Trophoblast cell (in vitro differentiated cells and primary cell): Measurements from ENCODE around the gene FRMPD1.
A peak's percentile ranks its signal among the peaks of the same experiment; 100 is the strongest.

Source experiments
- DNase-seq, 2 donors: peaks; one replicate each; pipeline ENCODE4 v3.0.0-alpha.2; 2016
- H2AFZ ChIP-seq: 2 replicates; pipeline ENCODE4 v1.6.1; 2013; ENCODE audit warnings: low read length, moderate library complexity, mild to moderate bottlenecking; ENCODE audit not compliant: insufficient read depth, poor library complexity
- H2AK5ac ChIP-seq: 2 replicates; pipeline ENCODE4 v1.6.1; 2013; ENCODE audit warnings: mild to moderate bottlenecking, low read length
- H2BK120ac ChIP-seq: 2 replicates; pipeline ENCODE4 v1.6.1; 2013; ENCODE audit warnings: low read length, mild to moderate bottlenecking, moderate library complexity; ENCODE audit not compliant: insufficient read depth, poor library complexity
- H2BK12ac ChIP-seq: 2 replicates; pipeline ENCODE4 v1.6.1; 2013; ENCODE audit warnings: mild to moderate bottlenecking, low read length, moderate library complexity
- H2BK5ac ChIP-seq: 2 replicates; pipeline ENCODE4 v1.6.1; 2013; ENCODE audit warnings: low read length, low read depth, moderate library complexity, mild to moderate bottlenecking; ENCODE audit not compliant: poor library complexity
- H3K14ac ChIP-seq: 2 replicates; pipeline ENCODE4 v1.6.1; 2013; ENCODE audit warnings: mild to moderate bottlenecking, low read length
- H3K18ac ChIP-seq: 2 replicates; pipeline ENCODE4 v1.6.1; 2013; ENCODE audit warnings: mild to moderate bottlenecking, low read length
- H3K23ac ChIP-seq: 2 replicates; pipeline ENCODE4 v1.6.1; 2013; ENCODE audit warnings: low read length
- H3K27ac ChIP-seq: 2 replicates; pipeline ENCODE4 v1.5.1; 2013; ENCODE audit warnings: low read depth, mild to moderate bottlenecking, inconsistent platforms, low read length, moderate library complexity
- H3K27me3 ChIP-seq: 2 replicates; pipeline ENCODE4 v1.6.1; 2013; ENCODE audit warnings: inconsistent platforms, mild to moderate bottlenecking, low read length, moderate library complexity; ENCODE audit not compliant: insufficient read depth
- H3K36me3 ChIP-seq, 2 experiments: 1 replicate in 1 of 2; 2 replicates in 1 of 2; pipeline ENCODE4 v1.6.1; 2013; ENCODE audit warnings: low read length in 2 of 2, mild to moderate bottlenecking in 2 of 2, moderate library complexity in 1 of 2; ENCODE audit not compliant: insufficient read depth in 2 of 2, control insufficient read depth in 1 of 2
- H3K4ac ChIP-seq: 2 replicates; pipeline ENCODE4 v1.6.1; 2013; ENCODE audit warnings: low read depth, mild to moderate bottlenecking, low read length, moderate library complexity
- H3K4me1 ChIP-seq, 2 experiments: 1 replicate in 1 of 2; 2 replicates in 1 of 2; pipeline ENCODE4 v1.6.1; 2013; ENCODE audit warnings: low read length in 2 of 2, mild to moderate bottlenecking in 2 of 2, moderate library complexity in 1 of 2; ENCODE audit not compliant: insufficient read depth in 2 of 2, control insufficient read depth in 1 of 2
- H3K4me2 ChIP-seq: 2 replicates; pipeline ENCODE4 v1.6.1; 2013; ENCODE audit warnings: inconsistent platforms, mild to moderate bottlenecking, low read length, moderate library complexity
- H3K4me3 ChIP-seq: 2 replicates; pipeline ENCODE4 v1.5.1; 2013; ENCODE audit warnings: mild to moderate bottlenecking, low read depth, low read length, inconsistent platforms
- H3K79me1 ChIP-seq: one replicate; pipeline ENCODE4 v1.6.1; 2013; ENCODE audit warnings: low read length
- H3K79me2 ChIP-seq: 2 replicates; pipeline ENCODE4 v1.6.1; 2013; ENCODE audit warnings: low read length, mild to moderate bottlenecking; ENCODE audit not compliant: control insufficient read depth, insufficient read depth, poor library complexity
- H3K9ac ChIP-seq: 2 replicates; pipeline ENCODE4 v1.6.1; 2013; ENCODE audit warnings: mild to moderate bottlenecking, low read length
- H3K9me3 ChIP-seq: 2 replicates; pipeline ENCODE4 v1.6.1; 2013; ENCODE audit warnings: low read depth, mild to moderate bottlenecking, control low read depth, inconsistent platforms, low read length; ENCODE audit not compliant: insufficient read depth
- H4K12ac ChIP-seq: 2 replicates; pipeline ENCODE4 v1.6.1; 2013; ENCODE audit warnings: low read depth, mild to moderate bottlenecking, low read length, moderate library complexity
- H4K8ac ChIP-seq: 2 replicates; pipeline ENCODE4 v1.6.1; 2013; ENCODE audit warnings: low read depth, mild to moderate bottlenecking, low read length, moderate library complexity
- H4K91ac ChIP-seq: one replicate; pipeline ENCODE4 v1.6.1; 2013; ENCODE audit warnings: low read depth, mild to moderate bottlenecking, low read length, moderate library complexity
- WGBS: extraction: QIAGEN DNeasy Blood & Tissue Kit; methylation state at CpG from one replicate; pipeline ENCODE4 v1.1.7; 2013; ENCODE audit warnings: missing lambda C conversion rate; ENCODE audit not compliant: insufficient read length, insufficient coverage; ENCODE audit errors: extremely low coverage; 5-methylcytosine and 5-hydroxymethylcytosine counted together

Gene FRMPD1

DNA sequence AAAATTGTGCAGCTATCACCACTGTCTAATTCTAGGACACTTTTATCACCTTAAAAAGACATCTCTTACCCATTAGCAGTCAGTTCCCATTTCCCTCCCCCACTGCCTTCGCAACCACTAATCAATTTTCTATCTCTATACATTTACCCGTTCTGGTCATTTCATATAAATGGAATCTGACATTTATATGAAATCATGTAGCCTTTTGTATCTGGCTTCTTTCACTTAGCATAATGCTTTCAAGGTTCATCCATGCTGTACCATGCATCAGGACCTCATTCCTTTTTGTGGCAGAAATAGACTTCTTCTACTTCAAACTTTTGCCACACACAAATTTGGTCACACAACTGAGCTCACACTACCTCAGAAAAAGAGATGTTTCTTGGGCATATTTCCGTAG, 32.2 kb downstream of the FRMPD1 start:
- Histone ChIP-seq H2BK120ac (no peak overlapping the region), H3K79me1 (no peaks in the 10 kb centered on the region), H4K91ac (no peak overlapping the region), H3K9ac (no peak overlapping the region), H3K4me1 (no peaks in the 10 kb centered on the region), H3K27ac (no peak overlapping the region), H3K23ac (no peak overlapping the region), H2BK5ac (no peak overlapping the region), H2AFZ (no peak overlapping the region), H3K79me2 (no peaks in the 10 kb centered on the region), H2AK5ac (no peak overlapping the region), H3K14ac (no peak overlapping the region), H3K18ac (no peak overlapping the region), H2BK12ac (no peak overlapping the region), H3K27me3 (peaks cover 2% of the 10 kb centered on the region), H3K9me3 (no peaks in the 10 kb centered on the region), H3K4me2 (no peak overlapping the region), H3K4me3 (no peak overlapping the region), H3K36me3 (no peaks in the 10 kb centered on the region), H3K4ac (no peak overlapping the region), H4K12ac (no peak overlapping the region), H4K8ac (no peak overlapping the region)
- WGBS = 100% methylated on average over 2 of the region's 3 CpGs
- no peak for DNase-seq

DNA sequence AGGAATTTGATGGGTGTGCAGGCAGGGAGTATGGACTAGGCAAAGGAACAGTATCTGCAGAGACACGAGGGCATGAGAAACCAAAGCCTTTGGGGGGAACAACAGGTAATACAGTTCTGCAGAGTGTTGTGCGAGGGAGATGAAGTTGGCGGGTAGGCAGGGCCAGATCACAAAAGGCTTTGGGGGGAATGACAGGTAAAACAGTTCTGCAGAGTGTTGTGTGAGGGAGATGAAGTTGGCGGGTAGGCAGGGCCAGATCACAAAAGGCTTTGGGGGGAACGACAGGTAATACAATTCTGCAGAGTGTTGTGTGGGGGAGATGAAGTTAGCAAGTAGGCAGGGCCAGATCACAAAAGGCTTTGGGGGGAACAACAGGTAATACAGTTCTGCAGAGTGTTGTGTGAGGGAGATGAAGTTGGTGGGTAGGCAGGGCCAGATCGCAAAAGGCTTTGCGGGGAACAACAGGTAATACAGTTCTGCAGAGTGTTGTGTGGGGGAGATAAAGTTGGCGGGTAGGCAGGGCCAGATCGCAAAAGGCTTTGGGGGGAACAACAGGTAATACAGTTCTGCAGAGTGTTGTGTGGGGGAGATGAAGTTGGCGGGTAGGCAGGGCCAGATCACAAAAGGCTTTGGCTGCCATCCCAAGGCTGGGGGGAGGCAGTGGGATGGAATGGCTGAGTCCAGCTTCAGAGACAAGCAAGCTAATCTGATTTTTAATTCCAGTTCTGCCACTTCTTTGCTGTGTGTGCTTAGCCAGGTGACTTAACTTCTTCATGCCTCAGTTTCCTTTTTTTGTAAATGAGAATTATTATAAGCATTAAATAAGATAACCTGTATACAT, 33.0 kb downstream of the FRMPD1 start:
- Histone ChIP-seq H3K27me3 (peaks cover 2% of the 10 kb centered on the region), H3K4ac (no peak overlapping the region), H3K36me3 (no peaks in the 10 kb centered on the region), H3K14ac (no peak overlapping the region), H3K18ac (no peak overlapping the region), H3K4me3 (no peak overlapping the region), H2AK5ac (no peak overlapping the region), H3K79me2 (no peaks in the 10 kb centered on the region), H4K8ac (no peak overlapping the region), H3K4me2 (no peak overlapping the region), H3K9me3 (no peaks in the 10 kb centered on the region), H2BK12ac (no peak overlapping the region), H3K4me1 (no peaks in the 10 kb centered on the region), H3K79me1 (no peaks in the 10 kb centered on the region), H3K9ac (no peak overlapping the region), H4K12ac (no peak overlapping the region), H2BK120ac (no peak overlapping the region), H2AFZ (no peak overlapping the region), H4K91ac (no peak overlapping the region), H3K23ac (no peak overlapping the region), H3K27ac (no peak overlapping the region), H2BK5ac (no peak overlapping the region)
- WGBS = no CpG with 5 or more reads among the region's 10 CpGs
- no peak for DNase-seq

DNA sequence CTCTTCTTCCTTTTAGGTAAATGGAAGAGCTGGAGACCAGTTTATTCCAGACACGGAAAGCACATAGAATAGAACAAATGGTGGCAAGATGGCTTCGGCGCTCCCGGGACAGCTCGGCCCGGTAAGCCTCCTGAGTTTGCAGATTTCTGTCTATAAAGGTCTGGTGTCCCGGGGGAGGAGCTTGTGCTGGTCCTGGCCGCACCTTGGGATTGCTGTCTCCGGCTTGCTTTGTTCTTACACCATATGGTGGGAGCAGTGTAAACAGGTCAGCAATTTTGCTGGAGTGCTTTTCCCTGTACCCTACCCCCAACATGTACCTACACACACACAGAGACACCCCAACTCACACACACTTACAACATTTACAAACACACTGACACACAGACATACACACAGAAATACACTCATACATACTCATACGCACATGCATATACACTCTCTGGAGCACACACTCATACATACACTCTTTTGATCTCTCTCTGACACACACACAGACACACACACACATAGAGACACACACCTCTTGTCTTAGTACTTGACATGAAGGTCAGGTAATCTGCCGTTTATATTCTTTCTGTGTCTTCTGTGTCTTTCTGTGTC, 42.0 kb downstream of the FRMPD1 start:
- H3K27ac ChIP-seq = no peak overlapping the region
- H3K18ac ChIP-seq = no peak overlapping the region
- H3K27me3 ChIP-seq = no peaks in the 10 kb centered on the region
- no peak overlapping the region for H2BK12ac ChIP-seq
- H3K4me2 ChIP-seq = no peak overlapping the region
- H4K12ac ChIP-seq = no peak overlapping the region
- peak overlapping the region; percentile 96 for H3K23ac ChIP-seq
- no peak overlapping the region for H2BK5ac ChIP-seq
- H4K91ac ChIP-seq = no peak overlapping the region
- H3K36me3 ChIP-seq = no peaks in the 10 kb centered on the region
- H3K4me3 ChIP-seq = no peak overlapping the region
- no CpG with 5 or more reads among the region's 11 CpGs for WGBS
- H3K14ac ChIP-seq = no peak overlapping the region
- no peak overlapping the region for H4K8ac ChIP-seq
- no peak overlapping the region for H2AFZ ChIP-seq
- no peak overlapping the region for H2AK5ac ChIP-seq
- H3K9me3 ChIP-seq = no peaks in the 10 kb centered on the region
- H3K4me1 ChIP-seq = no peaks in the 10 kb centered on the region
- no peak overlapping the region for H2BK120ac ChIP-seq
- DNase-seq = no peak
- H3K79me1 ChIP-seq = no peaks in the 10 kb centered on the region
- H3K79me2 ChIP-seq = no peaks in the 10 kb centered on the region
- H3K9ac ChIP-seq = no peak overlapping the region
- no peak overlapping the region for H3K4ac ChIP-seq

DNA sequence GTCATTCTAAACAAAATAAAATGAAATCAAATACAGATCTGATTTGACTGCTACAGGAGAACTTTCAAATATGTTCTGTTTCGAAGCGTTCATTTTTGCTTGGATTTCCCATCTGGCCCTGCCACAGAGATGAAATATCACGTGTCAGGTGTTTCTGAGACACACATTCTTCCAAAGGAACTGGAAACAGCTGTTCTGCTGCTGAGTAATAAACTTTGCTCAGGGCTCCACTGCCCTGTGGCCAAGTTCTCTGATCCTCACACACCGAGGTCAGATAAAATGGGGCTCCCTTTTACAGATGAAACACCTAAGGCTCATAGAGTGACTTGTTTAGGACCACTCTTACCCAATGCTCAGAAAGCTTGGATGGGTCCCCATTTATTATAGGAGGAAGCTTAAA, 42.5 kb downstream of the FRMPD1 start:
- Histone ChIP-seq H4K8ac (no peak overlapping the region), H3K4me2 (no peak overlapping the region), H3K36me3 (no peaks in the 10 kb centered on the region), H3K14ac (no peak overlapping the region), H3K79me2 (no peaks in the 10 kb centered on the region), H3K27ac (no peak overlapping the region), H4K12ac (no peak overlapping the region), H3K9ac (no peak overlapping the region), H4K91ac (no peak overlapping the region), H2AFZ (no peak overlapping the region), H3K9me3 (no peaks in the 10 kb centered on the region), H3K79me1 (no peaks in the 10 kb centered on the region), H3K4ac (no peak overlapping the region), H2BK5ac (no peak overlapping the region), H2AK5ac (no peak overlapping the region), H3K4me3 (no peak overlapping the region), H3K27me3 (no peaks in the 10 kb centered on the region), H3K18ac (no peak overlapping the region), H3K4me1 (no peaks in the 10 kb centered on the region), H2BK120ac (no peak overlapping the region), H2BK12ac (no peak overlapping the region), H3K23ac (no peak overlapping the region)
- DNase-seq = peak in 1 of 2 donors; percentile 14
- no CpG with 5 or more reads among the region's 4 CpGs for WGBS
